Stimulated activated CD4-positive, alpha-beta T cell treated with anti-CD3 and anti-CD28 coated beads, Interleukin-1b, Interleukin-23, amount 100 ng/mL, for 1 hour (primary cell): Measurements from ENCODE around the gene C19orf81.

ENCODE experiments used
- DNase-seq, 2 donors: peaks; one replicate each; pipeline ENCODE4 v3.0.0-alpha.2; 2020; ENCODE audit warnings: low read depth in 2 of 2

C19orf81 gene

DNA sequence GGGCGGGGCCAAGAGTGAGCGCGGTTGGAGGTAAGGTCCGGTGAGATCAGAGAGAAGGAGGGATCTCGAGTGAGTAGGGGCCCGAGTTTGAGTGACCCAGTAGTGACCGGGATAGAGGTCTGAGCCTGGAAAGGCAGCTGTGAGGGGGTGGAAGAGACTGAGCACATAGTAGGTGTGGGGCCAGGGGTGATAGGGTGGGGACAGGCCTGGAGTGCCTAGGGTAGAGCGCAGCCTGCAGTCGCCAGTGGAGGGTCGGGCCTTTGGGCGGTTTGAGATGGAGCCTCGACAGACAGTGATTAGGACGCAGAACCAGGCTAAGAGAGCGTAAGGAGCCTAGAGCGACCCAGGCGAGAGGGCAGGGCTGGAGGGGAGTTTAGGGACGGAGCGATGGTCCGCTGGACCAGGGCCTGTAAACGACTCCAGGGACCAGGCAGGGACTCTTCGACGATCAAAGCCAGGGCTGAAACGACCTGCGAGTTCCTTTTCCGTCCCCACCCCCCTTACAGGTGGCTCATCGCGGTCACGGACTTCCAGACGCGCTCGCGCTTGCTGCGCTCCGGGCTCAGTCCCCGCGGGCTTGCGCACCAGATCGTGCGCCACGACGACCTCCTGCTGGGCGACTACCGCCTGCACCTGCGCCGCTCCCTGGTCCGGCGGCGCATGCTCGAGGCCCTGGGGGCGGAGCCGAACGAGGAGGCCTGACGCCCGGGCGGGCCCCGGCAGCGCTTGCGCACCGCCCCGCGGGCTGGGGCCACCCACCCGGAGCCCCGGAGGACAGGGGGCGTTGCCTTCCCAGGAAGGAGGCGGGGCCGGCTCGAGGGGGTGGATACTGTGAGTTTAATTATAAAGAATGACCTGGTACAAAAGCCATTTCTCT is 9.4 kb downstream of the C19orf81 start:
- DNase-seq: peak in 1 of 2 donors; percentile 38

DNA sequence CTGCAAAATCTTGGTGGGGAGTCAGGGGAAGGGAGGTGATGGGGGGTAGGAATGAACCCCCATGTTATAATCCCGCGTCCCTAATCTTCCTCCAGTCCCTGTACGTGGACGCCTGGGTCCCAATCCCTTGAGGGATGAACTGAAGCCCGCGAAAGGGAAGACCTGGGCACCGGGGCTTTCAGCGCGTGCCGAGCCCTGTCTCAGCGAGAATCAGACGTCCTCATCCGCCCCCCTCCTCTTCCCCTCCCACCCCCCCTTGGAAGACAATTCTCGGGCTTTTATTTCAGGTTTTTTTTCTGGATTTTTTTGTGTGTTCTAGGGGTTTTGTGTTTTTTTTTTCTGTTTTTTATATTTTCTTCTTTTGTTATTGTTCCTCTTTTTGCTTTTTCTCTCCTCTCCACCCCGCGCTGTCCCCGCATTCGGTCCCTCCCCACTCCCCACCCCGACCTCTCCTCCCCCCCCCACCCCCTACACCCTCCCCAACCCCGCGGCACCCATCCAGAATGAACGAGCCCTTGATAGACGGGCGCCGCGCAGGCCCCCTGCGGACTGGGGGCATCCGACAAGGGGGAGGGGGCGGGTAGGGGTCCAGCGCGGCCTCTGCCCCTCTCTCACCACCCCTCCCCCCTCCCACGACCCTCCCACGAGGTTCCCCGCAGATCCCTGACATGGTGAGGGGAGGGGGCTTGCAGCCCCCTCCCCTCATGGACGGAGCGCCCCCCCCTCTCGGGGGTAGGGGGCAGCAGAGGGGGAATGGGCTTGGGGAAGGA is 10.3 kb downstream of the C19orf81 start:
- no peak for DNase-seq

DNA sequence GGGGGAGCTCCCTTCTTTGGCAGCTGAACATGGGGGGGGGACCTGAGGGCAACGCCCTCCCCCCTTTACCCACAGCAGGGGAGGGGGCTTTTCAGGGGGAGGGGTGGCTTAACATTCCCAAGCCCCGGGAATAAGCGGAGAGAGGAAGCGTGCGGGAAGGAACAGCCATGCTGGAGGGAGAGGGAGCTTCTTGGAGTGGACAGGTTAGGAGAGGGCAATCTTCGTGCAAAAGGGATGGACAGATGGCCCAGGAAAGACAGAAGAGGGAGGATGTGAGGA is 10.8 kb downstream of the C19orf81 start:
- DNase-seq: no peak

DNA sequence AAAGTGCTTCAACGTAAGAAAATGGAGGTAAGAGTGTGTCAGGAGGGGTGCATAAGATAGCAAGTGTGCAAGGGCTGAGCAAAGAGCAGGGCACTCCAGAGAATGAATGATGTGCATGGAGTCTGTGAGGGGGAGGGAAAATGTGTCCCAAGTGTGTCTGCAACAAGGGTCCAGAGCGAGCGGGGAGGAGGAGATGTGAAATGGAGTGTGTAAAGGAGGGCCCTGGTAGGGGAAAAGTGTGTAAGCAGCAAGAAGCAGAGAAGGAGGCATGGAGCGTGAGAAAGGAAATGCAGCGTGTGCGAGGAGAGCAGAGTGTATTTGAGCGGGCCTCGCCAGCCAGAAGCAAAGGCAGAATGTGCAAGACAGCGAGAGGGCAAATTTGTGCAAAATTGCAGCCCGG is 11.8 kb downstream of the C19orf81 start:
- no peak for DNase-seq

DNA sequence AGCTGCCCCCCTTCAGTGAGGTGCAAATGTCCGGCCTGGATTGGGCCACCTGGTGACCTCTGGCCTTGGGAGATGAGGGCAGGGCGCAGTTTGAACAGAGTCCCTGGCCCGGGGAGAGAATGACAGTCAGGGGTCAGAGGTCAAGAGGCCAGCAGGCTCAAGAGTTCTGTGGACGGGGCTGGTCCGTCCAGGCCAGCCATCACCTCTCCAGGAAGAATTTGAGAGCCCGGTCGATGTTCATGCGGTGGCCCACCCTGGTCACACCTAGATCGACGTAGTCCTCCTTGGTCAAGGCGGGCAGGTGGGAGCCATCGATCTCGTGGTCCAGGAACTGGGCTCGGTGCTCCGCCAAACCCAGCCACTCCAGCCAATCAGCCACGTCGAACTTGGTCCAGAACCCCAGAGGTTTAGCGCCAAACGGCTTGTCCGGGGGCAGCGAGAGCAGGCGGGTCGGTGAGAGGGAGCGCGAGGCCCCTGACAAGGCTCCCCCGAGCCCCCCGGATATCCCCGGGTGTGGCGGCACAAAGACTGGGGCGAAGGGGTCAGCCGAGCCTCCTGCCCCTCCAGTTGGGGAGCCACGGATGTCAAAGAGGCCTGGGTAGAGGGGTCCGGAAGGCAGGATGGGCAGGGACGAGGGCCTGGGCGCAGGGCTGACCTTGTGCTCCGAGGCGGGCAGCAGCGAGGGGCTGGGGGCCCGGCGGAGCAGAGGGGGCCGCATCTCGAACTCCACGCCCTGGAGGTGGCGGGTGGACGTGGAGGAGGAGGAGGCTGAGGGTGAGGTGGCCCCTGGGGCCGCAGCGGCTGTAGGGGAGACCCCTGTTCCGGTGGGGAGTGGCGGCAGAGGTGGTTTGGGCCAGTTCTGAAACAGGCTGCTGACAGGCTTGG is 12.8 kb downstream of the C19orf81 start:
- DNase-seq: no peak

DNA sequence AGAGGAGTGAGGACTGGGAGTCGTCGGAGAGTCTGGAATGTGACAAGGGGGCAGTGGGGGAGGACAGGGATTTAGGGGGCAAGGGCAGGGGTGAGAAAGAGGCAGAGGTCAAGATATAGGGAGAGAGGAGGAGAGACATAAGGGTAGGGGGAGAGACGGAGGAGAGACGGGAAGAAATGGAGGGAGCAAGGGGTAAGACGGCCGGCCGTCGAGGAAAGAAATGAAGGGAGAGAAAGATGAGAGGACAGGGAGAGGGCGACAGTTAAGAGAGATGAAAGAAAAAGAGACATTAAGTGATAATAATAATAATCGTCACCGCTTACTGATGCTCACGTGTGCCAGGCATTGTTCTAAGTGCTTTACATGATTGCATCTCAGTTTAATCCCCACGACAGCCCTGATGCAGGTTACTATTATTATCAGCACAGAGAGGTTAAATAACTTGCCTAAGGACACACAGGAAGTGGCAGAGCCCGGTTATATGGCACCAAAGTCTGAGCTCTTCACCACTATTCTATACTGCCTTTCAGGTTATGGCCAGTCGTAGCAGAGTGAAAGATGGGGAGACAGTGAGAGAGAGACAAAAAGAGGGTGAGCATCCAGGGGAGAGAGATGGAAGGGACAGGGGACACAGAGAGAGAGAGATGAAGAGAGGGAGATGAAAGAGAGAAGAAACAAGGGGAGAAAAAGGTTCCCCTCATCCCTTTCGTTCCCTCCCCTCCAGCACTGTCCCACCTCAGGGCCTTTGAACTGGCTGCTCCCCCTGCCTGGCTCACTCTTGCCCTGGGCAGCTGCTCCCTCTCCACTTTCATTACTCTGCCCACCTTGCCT is 13.6 kb downstream of the C19orf81 start:
- DNase-seq: no peak

DNA sequence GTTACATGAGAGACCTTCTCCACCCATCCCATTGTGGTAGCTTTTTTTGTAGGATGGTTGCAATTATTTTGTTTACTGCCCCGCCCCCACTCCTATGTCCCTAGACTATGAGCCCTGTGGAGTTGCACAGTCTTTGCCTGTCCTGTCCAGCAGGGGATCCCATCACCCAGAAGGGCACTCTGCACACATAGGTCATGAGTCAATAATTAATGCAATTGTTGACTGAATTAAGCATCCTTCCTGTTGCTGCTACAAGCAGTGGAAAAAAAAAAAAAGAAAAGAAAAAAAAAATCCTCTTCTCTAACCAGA is 14.2 kb downstream of the C19orf81 start:
- no peak for DNase-seq

DNA sequence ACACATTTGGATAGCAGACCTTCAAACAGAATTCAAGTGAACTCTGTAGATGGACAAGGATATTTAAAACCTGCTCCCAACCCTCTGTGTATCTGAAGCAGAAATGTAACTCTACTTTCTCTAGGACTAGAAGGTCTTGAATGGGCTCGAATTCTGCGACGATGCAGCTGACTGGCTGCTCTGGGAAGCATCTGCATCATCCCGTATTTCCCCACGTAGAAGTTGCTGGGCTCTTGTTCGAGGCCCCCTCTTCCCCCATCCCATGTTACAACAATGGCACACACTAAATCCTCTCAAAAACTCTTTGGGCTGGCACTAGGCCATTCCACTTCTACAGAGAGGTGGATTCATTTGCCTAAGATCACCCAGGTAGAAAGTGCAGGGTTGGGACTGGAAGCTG is 15.0 kb downstream of the C19orf81 start:
- DNase-seq: no peak

DNA sequence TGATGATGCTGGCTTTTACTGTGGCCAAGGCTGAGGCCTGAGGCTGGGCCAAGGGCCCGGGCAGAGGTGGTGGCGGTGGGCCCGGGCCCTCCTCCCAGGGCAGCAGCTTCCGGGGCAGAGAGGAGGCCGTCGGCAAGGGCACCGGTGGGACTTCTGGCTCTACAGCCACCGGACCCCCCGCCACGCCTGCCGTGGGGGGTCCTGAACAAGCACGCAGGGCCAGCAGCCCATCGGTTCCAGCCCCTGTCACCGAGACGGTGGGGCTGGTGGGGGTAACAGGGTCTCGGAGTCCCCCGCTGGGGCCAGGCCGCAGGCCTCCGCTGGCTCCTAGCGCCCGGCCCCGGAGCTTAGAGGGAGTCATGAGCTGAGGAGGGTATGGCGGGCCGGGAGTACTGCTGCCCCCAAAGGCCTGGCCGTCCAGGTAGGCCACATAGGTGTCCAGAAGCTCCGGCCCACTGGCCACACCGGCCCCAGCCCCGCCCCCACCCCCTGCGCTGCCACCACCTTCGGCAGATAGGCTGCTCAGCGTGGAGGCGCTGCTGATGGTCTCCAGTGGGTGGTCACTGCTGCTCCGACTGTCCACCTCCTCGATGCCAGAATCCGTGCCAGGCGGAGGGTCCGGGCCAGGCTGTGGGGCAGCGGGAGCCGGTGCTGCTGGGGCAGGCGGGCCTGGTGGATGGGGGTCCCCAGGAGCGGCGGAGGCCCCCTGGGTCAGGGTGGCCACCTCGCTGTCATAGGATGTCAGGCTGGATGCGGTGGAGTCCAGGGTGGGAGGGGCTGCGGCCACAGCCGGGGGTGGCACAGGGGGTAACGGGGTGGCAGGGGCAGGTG is 17.3 kb downstream of the C19orf81 start:
- DNase-seq: no peak

DNA sequence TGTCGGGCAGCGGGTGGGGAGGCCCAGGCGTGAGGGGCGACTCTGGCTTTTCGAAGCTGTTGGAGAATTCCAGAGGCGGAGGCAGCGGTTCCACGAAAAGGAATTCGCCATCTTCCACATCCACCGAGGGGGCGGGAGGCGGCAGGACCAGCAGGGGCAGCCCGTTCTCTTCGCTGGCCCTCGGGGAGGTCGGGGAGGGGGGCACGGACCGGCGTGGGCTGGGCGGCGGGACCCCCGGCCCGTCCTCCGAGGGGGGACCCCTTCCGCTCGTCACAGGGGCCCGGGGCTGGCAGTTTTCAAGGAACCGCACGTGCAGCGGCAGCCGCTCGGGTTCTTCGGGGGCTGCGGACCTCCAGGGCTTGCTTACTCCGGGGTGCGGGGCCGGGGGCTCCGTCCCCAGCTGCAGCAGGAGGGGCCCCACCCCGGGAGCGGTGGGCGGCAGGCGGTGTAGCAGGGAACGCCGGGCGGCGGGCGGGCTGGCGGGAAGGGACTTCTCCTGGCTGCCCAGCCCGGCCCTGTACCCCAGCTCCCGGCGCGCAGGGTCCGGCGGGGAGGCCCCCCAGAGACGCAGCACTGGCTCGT is 18.0 kb downstream of the C19orf81 start:
- no peak for DNase-seq

DNA sequence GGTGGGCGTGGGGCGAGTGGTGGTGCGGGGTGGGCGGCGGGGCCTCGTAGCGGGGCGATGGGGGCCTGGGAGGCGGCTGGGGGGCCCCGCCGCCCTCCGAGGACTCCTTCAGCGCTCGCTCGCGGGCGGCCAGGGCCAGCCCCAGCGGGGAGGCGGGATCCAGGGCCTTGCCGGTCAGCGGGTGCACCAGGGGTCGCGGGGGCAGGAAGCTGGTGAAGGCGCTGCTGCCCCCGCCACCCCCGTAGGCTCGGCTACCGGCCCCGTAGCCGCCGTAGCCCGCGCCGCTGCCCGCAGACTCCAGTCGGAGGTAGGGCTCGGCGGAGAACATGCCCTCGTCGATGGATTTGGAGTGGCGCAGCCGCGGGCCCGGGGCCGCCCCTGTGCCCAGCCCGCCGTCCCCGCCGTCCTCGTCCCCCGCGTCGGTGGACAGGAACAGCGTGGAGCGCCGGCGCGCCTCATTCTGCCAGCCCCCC is 18.6 kb downstream of the C19orf81 start:
- DNase-seq: no peak

DNA sequence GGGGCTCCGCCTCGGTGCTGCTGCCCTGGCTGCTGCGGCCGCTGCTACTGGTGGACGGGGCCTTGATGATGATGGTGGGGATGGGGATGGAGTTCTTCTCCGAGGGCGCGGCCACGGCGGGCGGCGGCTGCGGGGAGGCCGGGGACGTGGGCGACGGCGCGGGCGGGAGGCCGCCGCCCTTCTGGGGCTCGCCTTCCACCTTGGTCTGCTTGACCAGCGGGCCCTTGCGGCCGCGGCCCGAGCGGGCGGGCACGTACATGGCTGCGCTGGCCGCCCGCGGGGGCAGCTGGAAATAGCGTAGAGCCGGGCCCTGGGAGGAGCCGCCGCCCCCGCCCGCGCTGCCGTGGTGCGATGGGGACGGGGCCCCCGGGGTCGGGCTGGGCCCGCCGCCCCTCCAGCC is 19.2 kb downstream of the C19orf81 start:
- DNase-seq: no peak

DNA sequence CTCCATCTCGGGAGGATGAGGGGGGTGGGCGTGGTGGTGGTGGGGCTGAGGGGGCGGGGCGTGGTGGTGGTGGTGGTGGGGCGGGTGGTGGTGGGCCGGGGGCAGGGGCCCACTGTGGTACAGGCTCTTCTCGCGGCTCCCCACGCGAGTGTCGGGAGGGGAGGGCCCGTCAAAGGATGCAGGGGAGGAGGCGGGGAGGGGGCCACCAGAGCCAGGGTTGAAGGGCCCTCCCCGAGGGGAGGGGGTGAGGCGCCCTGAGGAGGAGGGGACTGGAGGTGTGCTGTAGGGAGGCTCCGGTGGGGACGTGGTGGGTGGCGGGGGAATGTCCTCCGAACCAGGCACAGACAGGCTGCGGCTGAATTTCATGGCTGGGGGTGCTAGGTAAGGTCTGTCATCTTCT is 19.6 kb downstream of the C19orf81 start:
- no peak for DNase-seq

DNA sequence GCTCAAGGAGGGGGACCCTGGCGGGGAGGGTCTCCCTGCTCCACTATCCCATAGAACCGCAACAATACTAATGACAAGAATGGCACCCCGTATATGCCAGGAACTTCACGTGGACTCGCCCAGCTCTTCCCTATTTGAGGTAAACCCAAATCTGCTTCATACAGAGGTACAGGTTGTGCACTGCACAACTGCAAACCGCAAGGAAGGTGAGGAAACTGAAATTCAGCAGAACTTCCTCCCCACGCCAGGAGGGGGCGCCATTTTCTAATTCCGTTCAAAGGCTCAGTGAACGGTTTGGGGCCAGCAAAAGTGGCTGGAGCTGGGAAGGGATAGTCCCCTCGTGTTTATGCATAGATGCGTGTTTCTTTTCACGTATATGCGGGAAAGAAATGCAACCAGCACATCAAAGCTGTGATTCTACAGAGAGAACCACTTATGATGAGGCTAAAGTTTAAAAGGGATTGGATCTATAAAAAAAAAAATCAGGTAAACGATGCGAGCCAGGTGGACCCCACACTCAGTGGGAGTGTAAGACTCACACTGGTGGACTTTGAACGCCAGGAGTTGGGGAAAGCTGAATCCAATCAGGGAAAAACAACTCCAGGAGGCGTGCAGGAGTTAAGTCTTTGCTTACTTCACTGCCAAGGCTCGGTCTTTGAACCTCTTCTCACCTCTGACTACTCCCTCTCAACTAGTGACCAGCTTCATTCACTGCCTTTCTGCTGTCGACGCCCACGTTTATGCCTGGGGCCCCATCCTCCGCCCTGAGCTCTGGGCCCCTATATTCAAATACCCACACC is 20.3 kb downstream of the C19orf81 start:
- DNase-seq: peak in 1 of 2 donors; percentile 21

DNA sequence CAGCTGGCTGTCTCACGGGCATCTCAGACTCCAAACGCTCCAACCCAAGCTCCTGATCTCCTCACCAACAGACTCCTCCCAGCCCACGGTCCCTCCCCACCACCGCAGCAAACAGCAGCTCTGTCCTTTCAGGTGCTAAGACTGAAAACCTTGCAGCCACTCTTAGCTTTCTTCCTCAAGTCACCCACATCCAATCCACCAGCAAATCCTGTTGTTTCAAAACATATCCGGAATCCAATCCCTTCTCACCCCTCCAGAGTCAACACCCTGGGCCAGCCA is 20.8 kb downstream of the C19orf81 start:
- no peak for DNase-seq

DNA sequence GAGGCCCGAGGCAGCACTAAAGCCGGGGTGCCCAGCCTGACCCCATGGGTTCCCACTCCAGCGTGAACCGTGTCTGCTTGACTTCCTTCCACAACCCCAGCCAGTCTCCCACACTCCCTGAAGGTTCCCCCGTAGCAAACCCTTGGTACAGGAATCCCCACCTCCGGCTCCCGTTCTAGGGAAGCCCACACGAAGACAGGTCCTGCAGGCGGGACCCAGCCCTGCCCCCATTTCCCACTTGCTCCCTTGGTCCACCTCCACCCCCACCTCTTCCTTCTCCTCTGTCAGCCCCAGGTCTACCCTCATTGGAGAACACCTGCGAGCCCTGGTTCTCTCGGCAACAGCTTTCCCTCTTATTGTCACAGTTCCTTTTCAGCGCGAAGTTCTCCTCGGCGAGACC is 23.9 kb downstream of the C19orf81 start:
- no peak for DNase-seq

DNA sequence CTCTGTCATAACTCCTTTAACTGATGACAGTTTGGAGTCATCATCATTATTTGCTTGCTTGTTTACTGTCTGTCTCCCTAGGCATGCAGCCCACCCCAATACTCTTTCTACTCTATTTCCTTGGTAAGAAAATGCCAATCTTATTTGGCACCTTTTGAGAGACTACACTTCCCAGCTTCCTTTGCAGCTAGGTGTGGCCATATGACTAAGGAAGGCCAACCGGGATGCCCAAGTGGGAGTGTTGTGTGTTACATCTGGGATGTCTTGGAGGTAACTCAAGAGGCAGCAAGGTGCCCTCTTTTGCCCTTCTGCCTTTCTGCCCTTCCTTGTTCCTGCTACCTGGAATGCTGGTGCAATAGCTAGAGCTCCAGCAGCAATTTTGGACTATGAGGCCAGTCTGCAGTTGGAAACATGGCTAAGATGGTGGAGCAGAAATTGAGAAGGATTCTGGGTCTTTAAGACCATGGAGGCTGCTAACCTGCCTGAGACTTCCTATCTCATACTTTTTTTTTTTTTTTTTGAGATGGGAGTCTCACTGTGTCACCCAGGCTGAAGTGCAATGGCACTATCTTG is 27.5 kb downstream of the C19orf81 start:
- no peak for DNase-seq

DNA sequence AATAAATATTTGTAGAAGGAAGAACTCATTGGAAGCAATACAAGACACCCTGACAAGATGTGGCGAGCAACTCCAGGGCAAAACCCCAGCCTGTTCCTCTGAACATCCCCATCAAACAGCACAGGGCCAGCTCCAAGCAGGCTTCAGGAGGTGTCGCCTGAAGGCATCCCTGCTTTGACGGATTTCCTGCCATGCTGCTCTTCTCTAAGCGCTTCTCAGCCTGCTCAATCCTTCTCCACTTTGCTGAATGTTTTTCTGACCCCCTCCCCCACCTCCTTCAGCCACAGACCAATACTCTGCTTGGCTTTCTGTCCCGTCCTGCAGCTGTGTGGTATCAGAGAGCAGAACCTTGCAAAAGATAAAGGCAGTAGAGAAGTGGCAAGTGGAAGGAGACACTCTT is 28.4 kb downstream of the C19orf81 start:
- DNase-seq: no peak

DNA sequence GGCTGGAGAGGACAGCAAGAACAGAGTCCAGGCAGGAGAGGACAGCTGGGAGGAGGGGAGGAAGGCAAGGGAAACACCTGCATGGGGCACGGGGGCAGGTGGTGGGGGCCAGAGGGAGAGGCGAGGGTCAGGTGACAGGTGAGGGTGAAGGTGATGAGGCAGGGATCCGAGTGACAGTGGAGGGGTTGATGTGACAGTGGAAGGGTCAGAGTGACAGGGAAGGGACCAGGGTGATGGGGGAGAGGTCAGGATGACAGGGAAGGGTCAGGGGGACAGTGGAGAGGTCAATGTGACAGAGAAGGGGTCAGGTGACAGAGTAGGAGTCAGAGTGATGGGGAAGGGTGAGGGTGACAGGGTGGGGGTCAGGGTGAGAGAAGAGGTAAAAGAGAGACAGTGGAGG is 29.1 kb downstream of the C19orf81 start:
- DNase-seq: no peak
